ENCODE measurements around the gene METTL3.
A peak's percentile ranks its signal among the peaks of the same experiment; 100 is the strongest.

Gene METTL3

GRCh38 chr14:21475767-21476522 is 35.2 kb downstream of the METTL3 start:
- Mint-ChIP-seq H3K27me3 (no peaks in the 10 kb centered on the region), H3K9me3 (no peaks in the 10 kb centered on the region), H3K27ac (peak overlapping the region; percentile 98), H3K4me3 (peak overlapping the region; percentile 99), H3K36me3 (ENCODE audit: low read depth) (peaks cover 21% of the 10 kb centered on the region), H3K4me1 (peaks cover 28% of the 10 kb centered on the region)
- DNase-seq (no peak), ATAC-seq (no peak)

- Mint-ChIP-seq H3K27ac (no peak overlapping the region), H3K9me3 (no peaks in the 10 kb centered on the region), H3K36me3 (ENCODE audit: low read depth) (peaks cover 22% of the 10 kb centered on the region), H3K27me3 (no peaks in the 10 kb centered on the region), H3K4me1 (no peaks in the 10 kb centered on the region), H3K4me3 (no peak overlapping the region)
- DNase-seq (no peak), ATAC-seq (no peak)
These were observed 43.5 kb downstream of the METTL3 start for GRCh38 chr14:21467616-21468015.

GRCh38 chr14:21455912-21456667 is 55.0 kb downstream of the METTL3 start, which contains the start of gene CHD8:
Gene CHD8, minus strand, starts transcription at chr14:21456123. Its CDS starts 24,480 bp downstream, at chr14:21431643.
- ATAC-seq (peak; percentile 99), DNase-seq (peak; percentile 98)
- Mint-ChIP-seq H3K4me1 (peaks cover 38% of the 10 kb centered on the region), H3K4me3 (peak within 1 kb of the TSS; percentile 96), H3K27me3 (no peaks in the 10 kb centered on the region), H3K9me3 (no peaks in the 10 kb centered on the region), H3K27ac (peak within 1 kb of the TSS; percentile 98), H3K36me3 (ENCODE audit: low read depth) (peaks cover 24% of the 10 kb centered on the region)

GRCh38 chr14:21455592-21455911 is 55.6 kb downstream of the METTL3 start:
- H3K27me3 Mint-ChIP-seq: no peaks in the 10 kb centered on the region
- peaks cover 43% of the 10 kb centered on the region for H3K4me1 Mint-ChIP-seq
- ATAC-seq: peak; percentile 13
- H3K9me3 Mint-ChIP-seq: no peaks in the 10 kb centered on the region
- peak overlapping the region; percentile 96 for H3K4me3 Mint-ChIP-seq
- peaks cover 21% of the 10 kb centered on the region for H3K36me3 Mint-ChIP-seq (ENCODE audit: low read depth)
- no peak for DNase-seq
- peak overlapping the region; percentile 98 for H3K27ac Mint-ChIP-seq

GRCh38 chr14:21454843-21455544 is 56.1 kb downstream of the METTL3 start:
- Mint-ChIP-seq H3K36me3 (ENCODE audit: low read depth) (peaks cover 20% of the 10 kb centered on the region), H3K9me3 (no peaks in the 10 kb centered on the region), H3K27ac (peak overlapping the region; percentile 98), H3K4me3 (peak overlapping the region; percentile 96), H3K27me3 (no peaks in the 10 kb centered on the region), H3K4me1 (peaks cover 48% of the 10 kb centered on the region)
- DNase-seq (no peak), ATAC-seq (no peak)

GRCh38 chr14:21449899-21450216 is 61.3 kb downstream of the METTL3 start:
- Mint-ChIP-seq H3K36me3 (ENCODE audit: low read depth) (peaks cover 22% of the 10 kb centered on the region), H3K4me3 (peak overlapping the region; percentile 50), H3K27ac (peak overlapping the region; percentile 74), H3K27me3 (no peaks in the 10 kb centered on the region), H3K4me1 (peaks cover 66% of the 10 kb centered on the region), H3K9me3 (no peaks in the 10 kb centered on the region)
- ATAC-seq: no peak
- DNase-seq: no peak
